PC-3 (cell line): ENCODE measurements around the gene COX10.

ENCODE experiments used
- CTCF ChIP-seq: fragments of 300-600 bp; sonication (generic); conservative IDR thresholded peaks from 2 replicates; pipeline ENCODE4 v1.5.1; 2017; ENCODE audit warnings: antibody characterized with exemption, low read depth, mild to moderate bottlenecking, low read length
- EZH2 ChIP-seq: fragments of 300-600 bp; sonication (generic); IDR thresholded peaks from one replicate; pipeline ENCODE4 v1.6.1; 2017; ENCODE audit warnings: antibody characterized with exemption, mild to moderate bottlenecking, low read length; ENCODE audit not compliant: unreplicated experiment
- EZH2phosphoT487 ChIP-seq: fragments of 300-600 bp; sonication (generic); IDR thresholded peaks from 2 replicates; pipeline ENCODE4 v1.6.1; 2018; ENCODE audit warnings: mild to moderate bottlenecking, antibody characterized with exemption, low read length, borderline replicate concordance

GRCh38 chr17:14101976-14102375 lies 32.7 kb downstream of the COX10 start:
- TF ChIP-seq CTCF (no peak), EZH2phosphoT487 (no peak), EZH2 (no peak)
